Endothelial cell of hepatic sinusoid (primary cell): Measurements from ENCODE around the gene SYT1.
"Not testable (repeated sequence)": the region's sequence is repeated elsewhere in the genome, so short reads cannot be mapped to it uniquely, and the experiment has no call there.

Experiments
- in situ Hi-C: cut with HindIII; loops from 2 replicates; pipeline ENCODE4 v1.10.0; 2017; ENCODE audit warnings: low sequenced_read_pairs

SYT1 gene

GRCh38 chr12:79199166-79199565, 334.6 kb downstream of the SYT1 start:
- in situ Hi-C loops: no loop called here

GRCh38 chr12:79200176-79200575, 335.6 kb downstream of the SYT1 start:
- in situ Hi-C loops: no loop called here

GRCh38 chr12:79203058-79203647, 338.6 kb downstream of the SYT1 start:
- in situ Hi-C loops: no loop called here

- in situ Hi-C loops: no loop called here
Observed at GRCh38 chr12:79206871-79207270, 342.3 kb downstream of the SYT1 start.

- in situ Hi-C loops: not testable (repeated sequence)
Observed at GRCh38 chr12:79210403-79210802, 345.8 kb downstream of the SYT1 start.

GRCh38 chr12:79217306-79217705, 352.7 kb downstream of the SYT1 start:
- in situ Hi-C loops: no loop called here

GRCh38 chr12:79223210-79223609, 358.6 kb downstream of the SYT1 start:
- in situ Hi-C loops: no loop called here

GRCh38 chr12:79223761-79224160, 359.2 kb downstream of the SYT1 start:
- in situ Hi-C loops: no loop called here

GRCh38 chr12:79227091-79227490, 362.5 kb downstream of the SYT1 start:
- in situ Hi-C loops: no loop called here

GRCh38 chr12:79227646-79228045, 363.1 kb downstream of the SYT1 start:
- in situ Hi-C loops: no loop called here

GRCh38 chr12:79233341-79233781, 368.8 kb downstream of the SYT1 start:
- in situ Hi-C loops: no loop called here

GRCh38 chr12:79236920-79237319, 372.3 kb downstream of the SYT1 start:
- in situ Hi-C loops: no loop called here

- in situ Hi-C loops: no loop called here
Observed at GRCh38 chr12:79238246-79238645, 373.7 kb downstream of the SYT1 start.

GRCh38 chr12:79247494-79247893, 382.9 kb downstream of the SYT1 start:
- in situ Hi-C loops: no loop called here

GRCh38 chr12:79250186-79250585, 385.6 kb downstream of the SYT1 start:
- in situ Hi-C loops: no loop called here

- in situ Hi-C loops: no loop called here
Observed at GRCh38 chr12:79250960-79251755, 386.6 kb downstream of the SYT1 start.

- in situ Hi-C loops: no loop called here
Observed at GRCh38 chr12:79252358-79253075, 387.9 kb downstream of the SYT1 start.

- in situ Hi-C loops: no loop called here
Observed at GRCh38 chr12:79255288-79255687, 390.7 kb downstream of the SYT1 start.

GRCh38 chr12:79260923-79261322, 396.3 kb downstream of the SYT1 start:
- in situ Hi-C loops: no loop called here

- in situ Hi-C loops: no loop called here
Observed at GRCh38 chr12:79262938-79263337, 398.4 kb downstream of the SYT1 start.

GRCh38 chr12:79266343-79267144, 402.0 kb downstream of the SYT1 start:
- in situ Hi-C loops: no loop called here
